ENCODE measurements around the gene CTRL.

Gene CTRL

DNA sequence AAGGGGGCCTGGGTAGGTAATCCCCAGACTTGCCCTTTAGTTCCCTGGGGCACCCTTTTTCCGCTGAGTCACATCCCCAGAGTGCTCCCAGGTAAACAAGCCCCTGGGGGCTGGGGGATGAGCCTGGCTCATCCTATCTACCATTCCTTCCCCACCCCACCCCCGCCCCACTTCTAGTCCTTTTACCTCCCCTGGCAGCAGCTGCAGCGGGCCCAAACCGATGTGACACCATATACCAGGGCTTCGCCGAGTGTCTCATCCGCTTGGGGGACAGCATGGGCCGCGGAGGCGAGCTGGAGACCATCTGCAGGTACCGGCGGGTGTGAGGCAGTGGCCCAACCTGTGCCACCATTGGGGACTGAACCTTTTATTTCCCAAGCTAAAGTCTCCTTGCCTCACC, 46.1 kb downstream of the CTRL start:
- no peak for DNase-seq

GRCh38 chr16:67884684-67885083, 47.0 kb downstream of the CTRL start, which contains the start of gene NRN1L:
Gene NRN1L (plus strand): TSS chr16:67884885. CDS start chr16:67884904, 19 bp downstream.
- no peak for DNase-seq

GRCh38 chr16:67883872-67884261, 47.8 kb downstream of the CTRL start:
- DNase-seq: peak; percentile 69 to 74

- no peak for DNase-seq
Measured at GRCh38 chr16:67883146-67883871, 48.4 kb downstream of the CTRL start.

- DNase-seq: no peak
Measured at GRCh38 chr16:67882374-67883145, 49.1 kb downstream of the CTRL start.

DNA sequence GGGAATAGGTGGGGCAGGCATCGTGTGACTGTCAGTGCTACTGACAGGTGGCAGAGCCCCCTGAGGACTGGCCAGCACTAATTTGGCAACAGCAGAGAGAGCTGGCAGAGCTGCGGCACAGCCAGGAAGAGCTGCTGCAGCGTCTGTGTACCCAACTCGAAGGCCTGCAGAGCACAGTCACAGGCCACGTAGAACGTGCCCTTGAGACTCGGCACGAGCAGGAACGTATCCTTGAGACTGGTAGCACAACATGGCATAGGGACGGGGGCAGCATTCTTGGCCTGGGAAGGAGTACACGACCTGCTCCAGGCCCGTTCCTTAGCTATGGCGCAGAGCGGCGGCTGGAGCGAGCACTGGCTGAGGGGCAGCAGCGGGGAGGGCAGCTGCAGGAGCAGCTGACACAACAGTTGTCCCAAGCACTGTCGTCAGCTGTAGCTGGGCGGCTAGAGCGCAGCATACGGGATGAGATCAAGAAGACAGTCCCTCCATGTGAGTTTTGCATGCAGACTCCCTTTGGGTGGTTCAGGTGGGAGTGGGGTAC, 50.0 kb downstream of the CTRL start:
- DNase-seq: no peak

- no peak for DNase-seq
Measured at GRCh38 chr16:67880584-67880983, 51.1 kb downstream of the CTRL start.

- DNase-seq: no peak
Measured at GRCh38 chr16:67879936-67880335, 51.7 kb downstream of the CTRL start.
